GM23248 (cell line): ENCODE results near the gene NOG. TPM values are rescaled to one million over a fixed set of nuclear protein-coding genes. Genes with fewer than 3 reads are reported as not detected.
A peak's percentile ranks its signal among the peaks of the same experiment; 100 is the strongest.

Source experiments
- DNase-seq: peaks from one replicate; pipeline ENCODE4 v3.0.0-alpha.2; 2015
- H2AFZ ChIP-seq: fragments of 200-600 bp; sonication (generic); 2 replicates; pipeline ENCODE4 v1.6.1; 2016; ENCODE audit warnings: antibody characterized with exemption
- H3F3A ChIP-seq: fragments of 200-600 bp; sonication (generic); 2 replicates; pipeline ENCODE4 v1.6.1; 2016; ENCODE audit warnings: mild to moderate bottlenecking, antibody characterized with exemption, mixed run types; ENCODE audit not compliant: insufficient read depth
- H3K27ac ChIP-seq: fragments of 200-600 bp; sonication (generic); 2 replicates; pipeline ENCODE4 v1.5.1; 2016; ENCODE audit warnings: mild to moderate bottlenecking
- H3K27me3 ChIP-seq: fragments of 200-600 bp; sonication (generic); replicated peaks from 2 replicates; pipeline ENCODE4 v1.6.1; 2016; ENCODE audit warnings: mild to moderate bottlenecking; ENCODE audit not compliant: insufficient read depth
- H3K36me3 ChIP-seq: fragments of 200-600 bp; sonication (generic); 2 replicates; pipeline ENCODE4 v1.6.1; 2016; ENCODE audit warnings: low read depth, mild to moderate bottlenecking
- H3K4me1 ChIP-seq: fragments of 200-600 bp; sonication (generic); 2 replicates; pipeline ENCODE4 v1.6.1; 2016; ENCODE audit warnings: mild to moderate bottlenecking; ENCODE audit not compliant: insufficient read depth
- H3K4me2 ChIP-seq: fragments of 200-600 bp; sonication (generic); one replicate; pipeline ENCODE4 v1.6.1; 2016; ENCODE audit warnings: mild to moderate bottlenecking; ENCODE audit not compliant: unreplicated experiment
- H3K4me3 ChIP-seq: fragments of 200-600 bp; sonication (generic); 2 replicates; pipeline ENCODE4 v1.5.1; 2016; ENCODE audit warnings: mild to moderate bottlenecking
- H3K79me2 ChIP-seq: fragments of 200-600 bp; sonication (generic); 2 replicates; pipeline ENCODE4 v1.6.1; 2016; ENCODE audit warnings: mild to moderate bottlenecking; ENCODE audit not compliant: insufficient read depth
- H3K9ac ChIP-seq: fragments of 200-600 bp; sonication (generic); 2 replicates; pipeline ENCODE4 v1.6.1; 2016; ENCODE audit warnings: mild to moderate bottlenecking
- H3K9me2 ChIP-seq: fragments of 200-600 bp; sonication (generic); 2 replicates; pipeline ENCODE4 v1.6.1; 2016; ENCODE audit warnings: mixed run types, mild to moderate bottlenecking, moderate library complexity; ENCODE audit not compliant: insufficient read depth
- H3K9me3 ChIP-seq: fragments of 200-600 bp; sonication (generic); one replicate; pipeline ENCODE4 v1.6.1; 2017; ENCODE audit warnings: low read depth
- H4K20me1 ChIP-seq: fragments of 200-600 bp; sonication (generic); 2 replicates; pipeline ENCODE4 v1.6.0; 2016; ENCODE audit not compliant: insufficient read depth
- EZH2 ChIP-seq: fragments of 200-600 bp; sonication (generic); IDR thresholded peaks from 2 replicates; pipeline ENCODE4 v1.6.1; 2018; ENCODE audit warnings: antibody characterized with exemption, mild to moderate bottlenecking; ENCODE audit not compliant: insufficient read depth, poor library complexity, severe bottlenecking
- EZH2phosphoT487 ChIP-seq: fragments of 200-600 bp; sonication (generic); IDR thresholded peaks from 2 replicates; pipeline ENCODE4 v1.6.1; 2018; ENCODE audit warnings: antibody characterized with exemption, moderate library complexity, mild to moderate bottlenecking, low read depth; ENCODE audit not compliant: insufficient read depth
- WGBS, 2 experiments: methylation state at CpG; one replicate each; pipeline ENCODE4 v1.1.6; 2015 to 2017; ENCODE audit warnings: low lambda C conversion rate in 2 of 2, low coverage in 1 of 2; ENCODE audit errors: missing lambda C conversion rate in 2 of 2; 5-methylcytosine and 5-hydroxymethylcytosine counted together
- in situ Hi-C: fragments of 300-500 bp; cut with MboI; formaldehyde crosslinking; loops from 2 replicates; pipeline ENCODE4 v1.15.0; 2020
- polyA plus RNA-seq: library from polyadenylated mRNA; unstranded; fragments of >200 nt; fragmentation: Nextera tagmentation; extraction: Ambion mirVana; gene quantifications from 2 replicates; pipeline ENCODE4 v1.2.1, GENCODE V29; 2016
- total RNA-seq: library from RNA; depleted of rRNA; stranded (reverse); fragments of >200 nt; shearing (Covaris generic); gene quantifications from 2 replicates; pipeline ENCODE4 v1.2.3, GENCODE V29; 2014

Gene NOG
- total and polyA plus RNA-seq, 2 experiments from 2014 or later, result 4.4 to 6.7 TPM

DNA sequence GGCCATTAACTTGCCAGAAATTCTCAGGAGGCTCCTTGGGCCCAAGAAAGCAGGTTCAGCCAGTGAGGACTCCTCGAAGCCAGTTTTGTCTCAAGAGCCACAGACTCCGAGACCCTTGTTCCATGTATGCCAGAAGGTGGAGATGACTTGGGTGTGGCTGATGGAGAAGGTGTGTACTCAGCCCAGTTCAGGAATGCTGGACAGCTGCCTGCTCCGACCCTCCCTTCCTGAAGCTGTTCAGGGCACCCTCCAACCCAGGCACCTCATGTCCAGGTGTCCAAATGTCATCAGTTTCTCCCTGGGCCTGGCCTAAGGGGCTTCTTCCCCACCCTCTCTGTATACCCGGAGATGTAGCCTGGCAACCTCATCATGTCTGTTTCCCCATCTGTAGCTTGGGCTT is 40.2 kb downstream of the NOG start:
- Histone ChIP-seq H3K4me2 (no peak overlapping the region), H3K27me3 (peaks cover 16% of the 10 kb centered on the region), H3K9ac (no peak overlapping the region), H3K79me2 (no peaks in the 10 kb centered on the region), H3K36me3 (no peaks in the 10 kb centered on the region), H4K20me1 (no peaks in the 10 kb centered on the region), H2AFZ (no peak overlapping the region), H3K9me3 (no peaks in the 10 kb centered on the region), H3K9me2 (no peaks in the 10 kb centered on the region), H3K27ac (no peak overlapping the region), H3K4me3 (no peak overlapping the region), H3F3A (no peaks in the 10 kb centered on the region), H3K4me1 (peaks cover 10% of the 10 kb centered on the region; the same call in 1 of the 2 replicates)
- WGBS, 2 experiments, result 89 to 94% methylated on average over 4 of the region's 4 CpGs
- no peak for DNase-seq
- in situ Hi-C loops, result no loop called here
- TF ChIP-seq EZH2 (no peak), EZH2phosphoT487 (no peak)

DNA sequence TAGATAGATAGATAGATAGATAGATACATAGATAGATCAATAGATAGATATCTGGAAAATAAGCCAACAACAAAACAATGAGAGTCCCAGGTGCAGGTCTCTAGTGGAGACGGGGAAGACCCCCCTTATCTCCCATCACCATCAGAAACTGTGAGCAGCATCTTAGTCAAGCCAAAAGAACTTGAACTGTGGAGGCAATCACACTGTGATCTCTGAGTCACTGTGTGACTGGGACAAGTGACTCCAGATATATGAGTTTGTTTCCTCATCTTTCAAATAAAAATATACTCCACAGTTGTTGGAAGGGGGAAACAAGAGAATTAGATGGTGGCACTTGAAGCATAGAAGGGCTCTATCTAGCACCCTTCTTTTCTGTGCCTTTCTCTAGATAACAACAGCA is 42.1 kb downstream of the NOG start:
- in situ Hi-C loops, result no loop called here
- Histone ChIP-seq H3F3A (no peaks in the 10 kb centered on the region), H4K20me1 (no peaks in the 10 kb centered on the region), H3K36me3 (no peaks in the 10 kb centered on the region), H3K79me2 (no peaks in the 10 kb centered on the region), H3K27me3 (peaks cover 14% of the 10 kb centered on the region), H3K4me2 (no peak overlapping the region), H3K4me1 (peaks cover 10% of the 10 kb centered on the region; the same call in 1 of the 2 replicates), H3K9ac (no peak overlapping the region), H3K9me2 (no peaks in the 10 kb centered on the region), H3K4me3 (no peak overlapping the region), H3K27ac (no peak overlapping the region), H3K9me3 (no peaks in the 10 kb centered on the region), H2AFZ (no peak overlapping the region)
- 0 to 6% methylated on average over 1 of the region's 1 CpG for WGBS, 2 experiments
- TF ChIP-seq EZH2 (no peak), EZH2phosphoT487 (no peak)
- DNase-seq, result peak; percentile 37

DNA sequence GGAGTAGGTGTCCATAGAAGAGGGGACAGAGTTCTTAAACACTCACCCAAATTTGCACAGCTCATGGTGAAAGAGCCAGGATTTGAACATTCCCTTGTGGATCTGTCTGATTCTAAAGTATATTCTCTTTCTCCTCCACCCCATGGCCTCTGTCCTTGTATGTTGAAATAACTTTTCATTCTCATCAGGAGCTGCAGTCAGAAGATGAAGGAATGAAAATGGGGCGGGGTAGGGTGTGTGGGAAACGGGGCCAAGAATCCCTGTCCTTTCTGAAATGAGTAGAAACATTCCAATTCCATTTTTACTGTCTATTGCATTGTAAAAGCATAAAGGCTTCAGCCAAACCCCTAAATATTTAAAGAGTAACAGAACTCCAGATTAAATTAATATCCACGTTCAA is 42.8 kb downstream of the NOG start:
- H2AFZ ChIP-seq, result no peak overlapping the region
- 3 to 6% methylated on average over 3 of the region's 3 CpGs for WGBS, 2 experiments

DNA sequence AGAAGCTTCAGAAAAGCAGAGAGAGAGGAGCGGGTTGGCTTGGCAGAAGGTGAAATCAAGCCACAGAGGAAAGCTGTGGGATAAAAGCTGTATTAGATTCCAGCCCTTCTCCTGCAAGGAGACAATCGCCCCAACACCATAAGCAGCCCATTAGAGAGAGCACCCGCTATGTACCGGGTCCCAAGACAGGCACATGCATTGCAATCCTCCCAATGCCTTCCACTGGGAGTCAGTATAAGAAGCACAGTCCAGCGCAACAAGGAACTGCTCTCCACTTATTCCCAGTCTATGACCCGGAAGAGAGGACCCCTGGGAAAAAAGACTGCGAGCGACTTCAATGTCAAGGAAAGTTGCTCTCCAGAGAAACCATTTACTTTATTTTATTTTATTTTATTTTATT is 43.8 kb downstream of the NOG start:
- Histone ChIP-seq H3K4me1 (peaks cover 10% of the 10 kb centered on the region; the same call in 1 of the 2 replicates), H3F3A (no peaks in the 10 kb centered on the region), H3K27ac (no peak overlapping the region), H3K79me2 (no peaks in the 10 kb centered on the region), H3K9me3 (no peaks in the 10 kb centered on the region), H3K27me3 (peaks cover 14% of the 10 kb centered on the region), H4K20me1 (no peaks in the 10 kb centered on the region), H3K4me2 (no peak overlapping the region), H3K36me3 (no peaks in the 10 kb centered on the region), H2AFZ (no peak overlapping the region), H3K4me3 (no peak overlapping the region), H3K9ac (no peak overlapping the region), H3K9me2 (no peaks in the 10 kb centered on the region)
- TF ChIP-seq EZH2phosphoT487 (no peak), EZH2 (no peak)
- in situ Hi-C loops, result no loop called here
- DNase-seq, result no peak
- 22 to 23% methylated on average over 8 of the region's 8 CpGs for WGBS, 2 experiments

More for the DNA sequence above, 42.8 kb downstream of the NOG start:
- in situ Hi-C loops, result no loop called here
- Histone ChIP-seq H4K20me1 (no peaks in the 10 kb centered on the region), H3K27me3 (peaks cover 14% of the 10 kb centered on the region), H3K79me2 (no peaks in the 10 kb centered on the region), H3K9me3 (no peaks in the 10 kb centered on the region), H3F3A (no peaks in the 10 kb centered on the region), H3K4me1 (peaks cover 10% of the 10 kb centered on the region; the same call in 1 of the 2 replicates), H3K4me2 (peak overlapping the region; percentile 25), H3K9ac (no peak overlapping the region), H3K27ac (no peak overlapping the region), H3K36me3 (no peaks in the 10 kb centered on the region), H3K4me3 (no peak overlapping the region), H3K9me2 (no peaks in the 10 kb centered on the region)
- no peak for TF ChIP-seq EZH2phosphoT487
- no peak for TF ChIP-seq EZH2
- DNase-seq, result peak; percentile 24

DNA sequence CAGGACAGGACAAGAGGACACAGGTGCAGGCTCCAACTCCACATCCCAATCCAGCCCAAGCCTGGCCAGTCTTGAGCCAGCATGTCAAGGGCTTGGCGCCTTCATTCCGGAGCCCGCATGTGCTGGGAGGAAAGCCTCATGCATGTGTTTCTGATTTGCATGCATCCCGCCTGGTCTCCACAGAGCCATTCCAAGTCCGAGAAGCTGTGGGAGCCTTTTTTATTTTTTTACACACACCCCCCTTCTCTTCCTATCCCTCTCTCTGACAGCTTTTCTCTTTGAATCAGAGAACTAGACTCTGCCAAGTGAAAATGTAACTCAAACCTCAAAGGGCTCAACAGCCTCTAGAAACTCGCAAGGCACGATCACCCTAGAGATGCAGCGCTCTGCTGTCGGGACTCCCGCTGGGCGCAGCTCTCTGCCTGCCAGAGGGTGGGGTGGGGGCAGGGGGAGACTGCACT is 45.1 kb downstream of the NOG start:
- WGBS, 2 experiments, result 19 to 23% methylated on average over 11 of the region's 11 CpGs
- no peak for TF ChIP-seq EZH2phosphoT487
- no peak for TF ChIP-seq EZH2

More for the DNA sequence above, 45.1 kb downstream of the NOG start:
- Histone ChIP-seq H2AFZ (no peak overlapping the region), H3K79me2 (no peaks in the 10 kb centered on the region), H3K27ac (no peak overlapping the region), H3K27me3 (peaks cover 18% of the 10 kb centered on the region), H3K4me2 (no peak overlapping the region), H4K20me1 (no peaks in the 10 kb centered on the region), H3K4me1 (peaks cover 10% of the 10 kb centered on the region; the same call in 1 of the 2 replicates), H3K9ac (no peak overlapping the region), H3K4me3 (no peak overlapping the region), H3K36me3 (no peaks in the 10 kb centered on the region), H3K9me2 (no peaks in the 10 kb centered on the region), H3K9me3 (no peaks in the 10 kb centered on the region), H3F3A (no peaks in the 10 kb centered on the region)
- peak; percentile 14 for DNase-seq
- in situ Hi-C loops, result no loop called here
